ENCODE results near the gene ACER2.

The ACER2 gene

GRCh38 chr9:19469271-19469670 is 60.5 kb downstream of the ACER2 start:
- no peak for ATAC-seq

DNA sequence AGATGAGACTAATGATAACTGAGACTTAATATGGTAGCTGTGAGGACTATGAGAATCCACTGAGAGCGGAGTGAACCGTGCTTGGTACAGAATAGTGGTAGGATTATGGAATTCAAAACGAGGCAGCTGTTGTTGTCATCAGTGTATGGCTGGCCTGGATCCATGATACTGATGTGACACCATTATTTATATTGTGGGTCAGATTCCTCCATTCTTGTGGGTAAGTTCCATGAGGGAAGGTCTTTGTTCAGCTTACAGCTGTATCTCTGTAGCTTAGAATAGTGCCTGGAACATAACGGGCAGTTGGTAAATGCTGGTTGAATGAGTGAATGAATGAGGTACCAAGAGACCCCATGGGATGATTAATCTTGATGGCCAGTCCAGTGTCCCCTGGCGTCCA is 61.8 kb downstream of the ACER2 start:
- no peak for TF ChIP-seq ZFP3 (CRISPR knock-in tag; IDR thresholded peaks at IDR 0.05)
- no peak for TF ChIP-seq ZC3H10 (CRISPR knock-in tag; IDR thresholded peaks at IDR 0.05)
- TF ChIP-seq, protein P1, sequence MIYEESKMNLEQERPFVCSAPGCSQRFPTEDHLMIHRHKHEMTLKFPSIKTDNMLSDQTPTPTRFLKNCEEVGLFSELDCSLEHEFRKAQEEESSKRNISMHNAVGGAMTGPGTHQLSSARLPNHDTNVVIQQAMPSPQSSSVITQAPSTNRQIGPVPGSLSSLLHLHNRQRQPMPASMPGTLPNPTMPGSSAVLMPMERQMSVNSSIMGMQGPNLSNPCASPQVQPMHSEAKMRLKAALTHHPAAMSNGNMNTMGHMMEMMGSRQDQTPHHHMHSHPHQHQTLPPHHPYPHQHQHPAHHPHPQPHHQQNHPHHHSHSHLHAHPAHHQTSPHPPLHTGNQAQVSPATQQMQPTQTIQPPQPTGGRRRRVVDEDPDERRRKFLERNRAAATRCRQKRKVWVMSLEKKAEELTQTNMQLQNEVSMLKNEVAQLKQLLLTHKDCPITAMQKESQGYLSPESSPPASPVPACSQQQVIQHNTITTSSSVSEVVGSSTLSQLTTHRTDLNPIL (CRISPR knock-in tag; IDR thresholded peaks at IDR 0.05; ENCODE audit: low read depth), result no peak
- no peak for TF ChIP-seq TCF4 (CRISPR knock-in tag; IDR thresholded peaks at IDR 0.05; ENCODE audit: borderline replicate concordance)
- TF ChIP-seq CSDC2 (CRISPR knock-in tag; IDR thresholded peaks at IDR 0.05), result no peak
- no peak for TF ChIP-seq RARB (CRISPR knock-in tag; IDR thresholded peaks at IDR 0.05)
- TF ChIP-seq BACH2 (CRISPR knock-in tag; IDR thresholded peaks at IDR 0.05; ENCODE audit: borderline replicate concordance), result no peak
- TF ChIP-seq GLIS3 (CRISPR knock-in tag; IDR thresholded peaks at IDR 0.05), result no peak
- no peak for TF ChIP-seq ZNF565 (CRISPR knock-in tag; conservative IDR thresholded peaks at IDR 0.05; ENCODE audit: low read depth)
- no peak for ATAC-seq

More at GRCh38 chr9:19469271-19469670, 60.5 kb downstream of the ACER2 start:
- TF ChIP-seq POU6F1 (CRISPR knock-in tag; IDR thresholded peaks at IDR 0.05; ENCODE audit: borderline replicate concordance, low read depth), result no peak
- TF ChIP-seq ZNF8 (CRISPR knock-in tag; IDR thresholded peaks at IDR 0.05), result no peak
- TF ChIP-seq TSHZ2 (CRISPR knock-in tag; IDR thresholded peaks at IDR 0.05), result no peak
- TF ChIP-seq PATZ1 (CRISPR knock-in tag; IDR thresholded peaks at IDR 0.05; ENCODE audit: borderline replicate concordance), result no peak
- TF ChIP-seq SNAI2 (CRISPR knock-in tag; IDR thresholded peaks at IDR 0.05), result no peak
- no peak for TF ChIP-seq ZNF565 (CRISPR knock-in tag; conservative IDR thresholded peaks at IDR 0.05; ENCODE audit: low read depth)
- TF ChIP-seq CSDC2 (CRISPR knock-in tag; IDR thresholded peaks at IDR 0.05), result no peak
- no peak for TF ChIP-seq ARNTL (CRISPR knock-in tag; IDR thresholded peaks at IDR 0.05; ENCODE audit: borderline replicate concordance, low read depth)
- no peak for TF ChIP-seq ESRRG (CRISPR knock-in tag; IDR thresholded peaks at IDR 0.05)
- no peak for TF ChIP-seq BACH2 (CRISPR knock-in tag; IDR thresholded peaks at IDR 0.05; ENCODE audit: borderline replicate concordance)
- no peak for TF ChIP-seq ZFP3 (CRISPR knock-in tag; IDR thresholded peaks at IDR 0.05)
- TF ChIP-seq ZFP30 (CRISPR knock-in tag; IDR thresholded peaks at IDR 0.05), result no peak
- TF ChIP-seq OSR1 (CRISPR knock-in tag; IDR thresholded peaks at IDR 0.05), result no peak
- TF ChIP-seq GLIS3 (CRISPR knock-in tag; IDR thresholded peaks at IDR 0.05), result no peak
- no peak for TF ChIP-seq ZNF70 (CRISPR knock-in tag; IDR thresholded peaks at IDR 0.05)
- no peak for TF ChIP-seq TCF4 (CRISPR knock-in tag; IDR thresholded peaks at IDR 0.05; ENCODE audit: borderline replicate concordance)
- TF ChIP-seq ISL1 (CRISPR knock-in tag; IDR thresholded peaks at IDR 0.05), result no peak
- TF ChIP-seq, protein P2, sequence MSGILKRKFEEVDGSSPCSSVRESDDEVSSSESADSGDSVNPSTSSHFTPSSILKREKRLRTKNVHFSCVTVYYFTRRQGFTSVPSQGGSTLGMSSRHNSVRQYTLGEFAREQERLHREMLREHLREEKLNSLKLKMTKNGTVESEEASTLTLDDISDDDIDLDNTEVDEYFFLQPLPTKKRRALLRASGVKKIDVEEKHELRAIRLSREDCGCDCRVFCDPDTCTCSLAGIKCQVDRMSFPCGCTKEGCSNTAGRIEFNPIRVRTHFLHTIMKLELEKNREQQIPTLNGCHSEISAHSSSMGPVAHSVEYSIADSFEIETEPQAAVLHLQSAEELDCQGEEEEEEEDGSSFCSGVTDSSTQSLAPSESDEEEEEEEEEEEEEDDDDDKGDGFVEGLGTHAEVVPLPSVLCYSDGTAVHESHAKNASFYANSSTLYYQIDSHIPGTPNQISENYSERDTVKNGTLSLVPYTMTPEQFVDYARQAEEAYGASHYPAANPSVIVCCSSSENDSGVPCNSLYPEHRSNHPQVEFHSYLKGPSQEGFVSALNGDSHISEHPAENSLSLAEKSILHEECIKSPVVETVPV (CRISPR knock-in tag; IDR thresholded peaks at IDR 0.05), result no peak

- ATAC-seq, result peak; percentile 55
- TF ChIP-seq TSHZ2 (CRISPR knock-in tag; IDR thresholded peaks at IDR 0.05) (no peak), TOX (CRISPR knock-in tag; IDR thresholded peaks at IDR 0.05; ENCODE audit: borderline replicate concordance) (no peak), BACH2 (CRISPR knock-in tag; IDR thresholded peaks at IDR 0.05; ENCODE audit: borderline replicate concordance) (no peak), SNAI2 (CRISPR knock-in tag; IDR thresholded peaks at IDR 0.05) (no peak)
- TF ChIP-seq, protein P2 (CRISPR knock-in tag; IDR thresholded peaks at IDR 0.05), result no peak
- TF ChIP-seq, protein P1 (CRISPR knock-in tag; IDR thresholded peaks at IDR 0.05; ENCODE audit: low read depth), result no peak
These were observed 62.3 kb downstream of the ACER2 start for GRCh38 chr9:19470981-19471650.

All from SK-N-SH treated with all-trans-retinoic acid at 6 μM for 48 hours (cell line).